ENCODE measurements around the gene E2F8.
"Not testable (repeated sequence)": the region's sequence is repeated elsewhere in the genome, so short reads cannot be mapped to it uniquely, and the experiment has no call there.

E2F8 gene, protein sequence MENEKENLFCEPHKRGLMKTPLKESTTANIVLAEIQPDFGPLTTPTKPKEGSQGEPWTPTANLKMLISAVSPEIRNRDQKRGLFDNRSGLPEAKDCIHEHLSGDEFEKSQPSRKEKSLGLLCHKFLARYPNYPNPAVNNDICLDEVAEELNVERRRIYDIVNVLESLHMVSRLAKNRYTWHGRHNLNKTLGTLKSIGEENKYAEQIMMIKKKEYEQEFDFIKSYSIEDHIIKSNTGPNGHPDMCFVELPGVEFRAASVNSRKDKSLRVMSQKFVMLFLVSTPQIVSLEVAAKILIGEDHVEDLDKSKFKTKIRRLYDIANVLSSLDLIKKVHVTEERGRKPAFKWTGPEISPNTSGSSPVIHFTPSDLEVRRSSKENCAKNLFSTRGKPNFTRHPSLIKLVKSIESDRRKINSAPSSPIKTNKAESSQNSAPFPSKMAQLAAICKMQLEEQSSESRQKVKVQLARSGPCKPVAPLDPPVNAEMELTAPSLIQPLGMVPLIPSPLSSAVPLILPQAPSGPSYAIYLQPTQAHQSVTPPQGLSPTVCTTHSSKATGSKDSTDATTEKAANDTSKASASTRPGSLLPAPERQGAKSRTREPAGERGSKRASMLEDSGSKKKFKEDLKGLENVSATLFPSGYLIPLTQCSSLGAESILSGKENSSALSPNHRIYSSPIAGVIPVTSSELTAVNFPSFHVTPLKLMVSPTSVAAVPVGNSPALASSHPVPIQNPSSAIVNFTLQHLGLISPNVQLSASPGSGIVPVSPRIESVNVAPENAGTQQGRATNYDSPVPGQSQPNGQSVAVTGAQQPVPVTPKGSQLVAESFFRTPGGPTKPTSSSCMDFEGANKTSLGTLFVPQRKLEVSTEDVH

DNA sequence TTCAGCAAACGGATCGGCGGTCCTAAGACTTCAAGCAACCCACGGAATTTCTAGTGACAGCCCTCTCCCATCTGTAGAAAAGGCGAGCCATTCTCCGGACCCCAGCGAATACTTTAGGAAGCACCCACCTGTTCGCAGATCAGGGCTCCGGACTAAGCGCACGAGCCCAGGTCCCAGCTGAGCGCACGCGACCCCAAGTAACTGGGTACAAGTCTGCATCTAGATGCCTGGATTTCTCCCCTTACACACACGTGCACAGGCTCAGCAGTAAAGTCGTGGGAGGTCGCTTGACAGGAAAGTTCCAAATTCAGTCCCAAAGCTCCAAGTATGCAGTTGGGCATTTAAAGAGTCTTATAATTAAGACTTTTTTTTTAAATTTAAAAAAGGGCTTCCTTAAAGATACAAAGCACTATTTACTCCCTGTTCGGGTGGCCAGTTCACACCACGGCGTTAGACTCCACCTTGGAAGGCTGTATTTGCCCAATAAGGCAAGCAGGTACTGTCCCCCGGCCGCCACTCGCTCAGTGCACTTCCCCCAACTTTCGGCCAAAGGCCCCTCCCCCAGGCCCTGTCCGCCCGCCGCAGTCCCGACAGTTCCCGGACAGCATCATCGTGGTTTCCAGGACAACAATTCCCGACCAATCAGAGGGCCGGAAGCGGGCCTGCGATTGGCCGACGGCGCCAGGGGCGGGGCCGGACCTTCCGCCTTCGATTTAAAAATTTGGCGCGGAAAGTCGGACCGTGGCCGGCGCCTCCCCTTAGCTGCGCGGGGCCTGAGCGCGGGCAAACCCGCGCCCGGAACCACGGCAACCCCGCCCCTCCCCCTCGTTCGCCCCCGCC lies at the start of gene E2F8:
Gene E2F8 (minus strand): TSS at position 526 of the 840 bp plus-strand sequence. CDS start 824 bp downstream, outside the sequence.
- DNase-seq = peak; percentile 26 to 93 (median 80)

DNA sequence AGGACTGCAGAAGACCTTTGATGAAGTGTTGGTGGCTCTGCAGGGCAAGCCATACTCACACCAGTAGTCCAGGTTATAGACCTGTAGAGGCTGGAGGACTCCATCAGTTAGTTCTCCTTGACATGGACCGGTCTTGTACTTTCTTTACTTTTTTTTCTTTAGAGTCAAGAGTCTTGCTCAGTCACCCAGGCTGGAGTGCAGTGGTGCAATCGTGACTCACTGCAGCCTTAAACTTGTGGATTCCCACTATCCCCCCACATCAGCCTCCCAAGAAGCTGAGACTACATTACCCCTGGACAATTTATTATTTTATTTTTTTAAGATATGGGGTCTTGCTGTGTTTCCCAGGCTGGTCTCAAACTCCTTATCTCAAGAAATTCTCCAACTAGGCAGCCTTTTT lies 49.6 kb upstream of the E2F8 start:
- DNase-seq = no peak

DNA sequence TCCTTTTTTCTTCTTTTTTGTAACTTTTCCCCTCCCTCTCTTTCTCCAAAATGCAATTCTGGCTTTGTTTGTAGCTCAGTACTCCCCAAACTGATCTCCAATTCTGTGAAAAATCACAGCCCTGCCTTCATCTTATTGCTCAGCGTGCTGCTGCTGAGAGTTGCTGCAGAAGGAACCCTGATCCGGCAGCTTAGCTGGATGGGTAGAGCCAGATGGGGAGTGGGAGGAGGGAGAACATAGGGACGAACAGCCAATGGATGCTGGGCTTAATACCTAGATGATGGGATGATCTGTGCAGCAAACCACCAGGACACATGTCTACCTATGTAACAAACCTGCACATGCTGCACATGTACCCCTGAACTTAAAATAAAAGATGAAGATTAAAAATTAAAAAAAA lies 47.5 kb upstream of the E2F8 start:
- no peak for DNase-seq

DNA sequence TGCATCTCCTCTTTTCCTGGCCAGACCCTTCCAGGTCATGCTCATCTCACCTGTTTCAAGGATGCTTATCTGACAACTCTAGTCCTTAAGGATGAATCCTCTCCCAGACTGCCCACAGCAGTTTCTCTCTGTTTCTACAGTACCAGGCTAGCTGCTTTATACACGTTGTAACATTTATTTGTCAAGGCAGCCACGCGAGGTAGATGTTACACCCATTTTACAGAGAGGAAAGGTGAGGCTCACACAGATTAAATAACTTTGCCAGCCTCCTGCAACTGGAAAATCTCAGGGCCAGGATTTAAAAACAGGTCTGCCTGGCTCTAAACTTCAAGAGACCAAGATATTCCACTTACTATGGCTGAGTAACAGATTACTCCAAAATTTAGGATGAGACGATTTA lies 45.7 kb upstream of the E2F8 start:
- DNase-seq = no peak

DNA sequence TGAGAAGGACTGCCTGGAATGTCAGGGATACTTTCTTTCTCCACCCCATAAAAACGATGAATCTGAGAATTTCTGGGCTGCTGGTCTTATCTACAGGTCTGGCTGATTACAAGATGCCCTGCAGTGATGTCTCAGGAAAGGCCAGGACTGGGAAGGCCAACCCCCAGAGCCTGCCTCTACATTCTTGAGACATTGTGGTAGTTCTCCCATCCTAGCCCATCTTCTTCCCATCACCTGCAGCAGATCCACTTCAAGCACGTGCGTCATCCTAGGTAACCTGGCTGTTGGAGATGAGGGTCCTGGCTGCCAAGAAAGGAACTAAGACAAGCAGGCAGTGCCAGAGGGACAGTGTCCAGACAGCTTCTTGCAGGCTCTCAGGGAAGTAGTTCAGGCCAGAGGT lies 44.1 kb upstream of the E2F8 start:
- no peak for DNase-seq

DNA sequence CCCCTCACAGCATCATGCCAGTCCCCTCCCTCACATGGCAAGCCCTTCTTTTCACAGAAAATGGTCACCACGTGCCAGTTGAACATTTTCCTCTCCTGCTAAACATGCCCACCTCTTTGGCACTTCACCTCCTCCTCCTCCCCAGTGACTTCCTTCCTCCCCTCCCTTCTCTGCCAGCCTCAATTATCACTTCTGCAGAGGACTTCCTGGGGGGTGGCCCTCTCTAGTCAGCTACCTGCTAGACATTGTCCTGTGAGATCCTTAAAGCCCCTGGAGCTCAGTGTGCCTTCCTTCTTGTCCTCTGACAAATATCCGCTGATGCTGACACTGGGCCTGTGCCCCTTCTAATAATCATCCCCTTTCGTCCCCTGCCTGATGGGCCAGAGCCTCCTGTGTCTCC lies 43.2 kb upstream of the E2F8 start:
- no peak for DNase-seq

DNA sequence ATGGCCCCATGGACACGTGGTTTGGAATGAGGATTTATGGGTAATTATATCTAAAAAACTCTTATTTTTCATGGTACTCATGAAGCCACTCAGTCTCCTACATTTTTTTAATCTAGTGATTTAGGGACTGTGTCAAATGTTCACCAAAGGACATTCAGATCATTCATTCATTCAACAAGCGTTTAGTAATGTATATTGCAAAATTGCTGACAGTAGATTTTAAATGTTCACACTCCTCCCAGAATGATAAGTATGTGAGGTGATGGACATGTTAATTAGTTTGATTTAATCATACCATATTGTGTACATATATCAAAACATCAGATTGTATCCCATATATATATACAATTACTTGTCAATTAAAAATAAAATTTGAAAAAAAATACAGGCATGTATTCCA lies 40.8 kb upstream of the E2F8 start:
- no peak for DNase-seq

DNA sequence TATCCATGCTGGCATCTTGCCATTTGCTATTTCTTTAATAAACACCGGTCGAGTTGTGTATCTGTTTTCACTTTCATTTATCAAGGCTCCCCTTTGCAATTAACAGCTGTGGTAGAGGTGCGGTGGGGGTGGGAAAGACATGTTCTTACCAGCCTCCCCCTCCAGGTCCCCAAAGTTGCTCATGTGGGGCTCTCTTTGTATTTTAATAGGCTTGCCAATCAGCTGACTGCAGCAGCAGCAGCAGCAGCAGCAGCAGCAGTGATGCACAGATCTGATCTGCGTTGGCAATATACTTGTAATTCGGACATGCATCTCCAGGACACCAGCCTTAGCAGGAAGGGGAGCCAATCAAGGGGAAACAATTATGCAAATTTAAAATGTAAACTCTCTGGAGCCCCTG lies 40.3 kb upstream of the E2F8 start:
- DNase-seq = no peak

DNA sequence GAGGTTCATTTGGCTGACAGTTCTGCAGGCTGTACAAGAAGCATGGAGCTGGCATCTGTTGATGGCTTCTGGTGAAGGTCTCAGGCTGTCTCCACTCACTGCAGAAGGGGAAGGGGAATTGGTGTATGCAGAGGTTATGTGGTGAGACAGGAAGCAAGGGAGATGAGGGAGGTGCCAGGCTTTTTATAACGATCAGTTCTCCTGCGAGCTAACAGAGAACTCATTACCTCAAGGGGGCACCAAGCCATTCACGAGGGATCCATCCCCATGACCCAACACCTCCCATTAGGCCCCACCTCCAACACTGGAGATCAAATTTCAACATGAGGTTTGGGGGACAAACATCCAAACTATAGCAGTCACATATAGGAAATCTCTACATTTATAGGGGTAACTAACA lies 38.7 kb upstream of the E2F8 start:
- DNase-seq = no peak

DNA sequence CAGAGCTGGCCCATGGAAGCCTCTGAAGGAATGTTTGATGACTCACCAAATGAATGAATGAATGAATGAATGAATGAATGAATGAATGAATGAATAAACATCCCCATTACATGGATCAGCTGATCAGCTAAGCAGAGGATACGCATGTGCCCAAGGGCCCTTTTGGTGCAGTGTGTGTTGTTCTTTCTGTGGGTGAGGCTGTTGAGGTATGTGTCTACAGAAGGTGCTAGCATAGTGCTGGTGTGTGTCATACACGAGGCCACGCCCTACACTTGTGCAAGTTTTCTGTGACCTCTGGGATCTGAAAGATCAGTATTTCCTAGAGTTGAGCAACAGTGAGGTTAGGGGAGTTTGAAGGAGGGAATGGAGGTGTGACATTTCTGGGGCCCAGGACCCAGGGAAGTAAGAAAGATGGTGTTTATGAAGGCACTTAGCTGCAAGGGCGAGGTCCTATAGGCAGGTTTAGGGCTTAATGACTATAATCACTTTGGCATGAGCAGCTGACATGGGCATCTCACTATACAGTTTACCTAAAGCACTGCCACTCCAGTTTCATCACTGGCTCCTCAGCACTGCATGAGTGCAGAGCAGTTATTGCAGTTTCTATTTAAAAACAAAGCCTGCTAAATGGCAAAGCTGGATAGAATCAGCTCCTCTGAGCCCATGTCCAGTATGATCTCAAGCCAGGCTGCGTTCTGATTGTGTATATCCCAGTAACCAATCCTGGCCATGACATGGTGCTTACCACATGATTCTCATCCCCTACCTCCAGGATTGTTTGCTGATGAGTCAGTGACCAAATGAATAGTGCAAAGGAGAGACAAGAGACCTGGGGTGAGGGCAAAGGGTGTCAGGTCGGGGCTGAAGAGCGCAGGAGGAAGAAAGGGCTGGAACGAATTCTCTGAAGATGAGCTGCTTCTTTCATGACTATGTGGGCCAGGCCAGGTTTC lies 36.4 kb upstream of the E2F8 start:
- no peak for DNase-seq

DNA sequence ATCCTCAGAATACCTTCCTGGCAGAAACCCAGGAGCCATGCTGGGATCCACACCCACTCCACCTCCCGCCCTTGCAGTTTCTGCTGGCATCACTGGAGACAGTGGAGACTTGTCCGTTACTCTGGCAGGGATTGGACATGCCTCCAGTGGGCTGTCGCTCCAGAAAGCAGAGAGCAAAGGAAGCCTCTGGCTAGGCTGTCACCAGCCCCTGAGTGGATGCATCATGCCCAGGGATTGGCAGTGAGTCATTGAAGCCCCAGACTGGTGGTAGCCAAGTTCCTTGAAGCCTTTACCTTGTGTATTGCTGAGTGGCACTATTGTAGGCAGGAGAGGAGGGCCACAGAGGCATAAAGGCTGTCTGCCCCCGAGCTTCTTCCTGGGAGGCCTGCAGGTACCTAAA lies 34.8 kb upstream of the E2F8 start:
- DNase-seq = no peak

DNA sequence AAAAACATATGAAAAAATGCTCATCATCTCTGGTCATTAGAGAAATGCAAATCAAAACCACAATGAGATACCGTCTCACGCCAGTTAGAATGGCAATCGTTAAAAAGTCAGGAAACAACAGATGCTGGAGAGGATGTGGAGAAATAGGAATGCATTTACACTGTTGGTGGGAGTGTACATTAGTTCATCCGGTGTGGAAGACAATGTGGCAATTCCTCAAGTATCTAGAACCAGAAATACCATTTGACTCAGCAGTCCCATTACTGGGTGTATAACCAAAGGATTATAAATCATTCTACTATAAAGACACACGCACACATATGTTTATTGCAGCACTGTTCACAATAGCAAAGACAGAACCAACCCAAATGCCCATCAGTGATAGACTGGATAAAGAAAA lies 32.5 kb upstream of the E2F8 start:
- DNase-seq = not testable (repeated sequence)

DNA sequence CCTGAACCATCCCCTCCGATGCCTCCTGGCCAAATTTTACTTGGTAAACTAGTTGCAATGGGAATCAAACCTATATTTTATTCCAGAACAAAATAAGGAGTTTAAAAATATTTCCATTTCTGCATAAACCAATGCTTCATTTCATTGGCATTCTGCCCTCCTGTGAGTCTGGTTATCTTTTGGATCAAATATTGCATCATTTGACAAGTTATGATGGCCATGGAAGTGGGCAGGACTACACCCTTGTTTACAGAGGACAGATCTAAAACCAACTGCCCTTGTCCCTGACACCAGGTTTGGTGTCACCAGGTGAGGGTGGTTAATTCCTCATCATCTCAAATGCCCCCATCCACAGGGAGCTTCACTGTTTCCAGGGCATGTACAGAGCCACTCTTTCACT lies 28.2 kb upstream of the E2F8 start:
- DNase-seq = no peak

DNA sequence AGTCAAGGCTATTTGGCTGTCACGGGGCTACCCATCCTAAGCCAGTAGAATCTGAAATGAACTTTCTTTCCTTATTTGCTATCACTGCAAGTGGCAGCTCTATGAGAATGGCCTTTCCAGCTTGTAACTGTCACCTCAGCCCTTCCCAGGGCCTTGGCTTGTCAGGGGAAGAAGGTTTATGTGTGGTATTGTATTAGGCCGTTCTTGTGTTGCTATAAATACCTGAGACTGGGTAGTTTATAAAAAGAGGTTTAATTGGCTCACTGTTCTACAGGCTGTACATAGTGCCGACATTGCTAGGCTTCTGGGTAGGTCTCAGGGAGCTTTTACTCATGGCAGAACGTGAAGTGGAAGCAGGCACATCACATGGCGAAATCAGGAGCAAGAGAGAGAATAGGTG lies 26.8 kb upstream of the E2F8 start:
- DNase-seq = no peak

DNA sequence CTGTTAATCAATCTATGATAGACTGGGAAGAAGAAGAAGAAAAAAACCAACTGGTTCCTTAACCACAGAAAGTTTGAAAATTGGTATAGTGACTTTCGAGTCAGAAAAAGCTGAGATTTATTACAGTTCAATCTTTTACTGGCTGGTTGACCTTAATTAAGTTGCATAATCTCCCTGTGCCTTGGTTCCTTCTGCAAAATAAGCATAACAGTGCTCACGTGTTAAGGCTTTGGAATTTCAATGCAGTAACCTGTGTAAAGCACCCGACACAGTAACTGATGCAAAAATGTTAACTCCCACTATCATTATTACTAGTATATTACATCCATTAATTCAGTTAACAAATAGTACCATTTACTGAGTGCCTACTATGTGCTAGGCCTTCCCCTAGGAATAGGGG lies 22.6 kb upstream of the E2F8 start:
- no peak for DNase-seq

DNA sequence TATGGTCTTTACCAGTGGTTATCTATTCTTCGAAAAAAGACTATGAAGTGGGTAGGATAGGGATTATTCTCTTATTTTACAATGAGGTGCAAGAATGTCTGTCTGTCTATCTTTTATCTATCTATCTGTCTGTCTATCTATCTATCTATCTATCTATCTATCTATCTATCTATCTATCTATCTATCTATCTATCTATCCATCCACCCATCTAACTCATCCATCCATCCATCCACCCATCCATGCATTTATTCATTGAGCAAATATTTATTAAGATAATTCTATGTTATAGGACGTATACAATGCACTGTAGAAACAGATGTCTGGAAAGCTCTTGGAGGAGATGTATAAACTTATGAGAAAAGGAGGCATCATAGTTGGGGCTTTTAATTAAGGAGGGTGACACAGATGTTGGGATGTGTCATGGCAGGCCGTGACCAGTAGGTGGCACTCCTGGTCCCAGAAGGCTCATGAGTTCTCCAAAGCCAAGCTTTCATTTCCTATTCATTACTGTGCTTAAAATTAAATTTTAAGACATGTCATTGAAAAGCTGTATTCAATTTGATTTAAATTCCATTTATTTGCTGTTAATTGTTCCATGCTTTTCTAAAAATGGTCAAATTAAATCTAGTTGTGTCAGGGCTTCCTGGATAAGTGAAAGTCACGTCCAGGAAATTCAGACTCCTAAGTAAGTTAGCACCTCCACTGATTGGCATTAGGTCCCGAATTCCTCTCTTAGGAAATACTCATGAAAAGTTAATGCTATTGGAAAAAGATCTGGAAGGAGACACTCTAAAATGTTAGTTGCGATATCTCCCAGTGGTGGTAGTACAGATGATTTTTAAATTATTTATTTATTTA lies 19.0 kb upstream of the E2F8 start:
- peak in 51 of 58 donors; percentile 2 to 84 (median 32) for DNase-seq

DNA sequence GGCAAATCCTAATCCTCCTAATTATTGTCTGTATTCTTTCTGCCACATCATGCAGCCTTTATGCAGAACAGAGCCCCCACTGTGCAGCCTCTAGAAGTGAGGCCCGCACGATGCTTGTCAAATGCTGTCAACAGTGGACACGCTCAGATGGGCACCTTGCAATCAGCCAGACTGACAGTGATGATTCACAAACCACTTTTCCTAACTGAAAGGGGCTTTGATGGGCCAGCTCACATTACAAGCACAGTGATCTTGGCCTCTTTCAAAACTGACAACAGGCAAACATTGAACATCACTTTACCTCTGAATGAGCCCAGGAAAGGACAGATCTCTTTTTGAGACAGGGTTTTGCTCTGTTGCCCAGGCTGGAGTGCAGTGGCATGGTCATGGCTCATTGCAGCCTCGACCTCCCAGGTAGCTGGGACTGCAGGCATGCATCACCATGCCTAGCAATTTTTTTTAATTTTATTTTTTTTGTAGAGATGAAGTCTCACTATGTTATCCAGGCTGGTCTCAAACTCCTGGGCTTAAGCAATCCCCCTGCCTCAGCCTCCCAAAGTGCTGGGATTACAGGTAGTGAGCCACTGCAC lies 18.0 kb upstream of the E2F8 start:
- no peak for DNase-seq

DNA sequence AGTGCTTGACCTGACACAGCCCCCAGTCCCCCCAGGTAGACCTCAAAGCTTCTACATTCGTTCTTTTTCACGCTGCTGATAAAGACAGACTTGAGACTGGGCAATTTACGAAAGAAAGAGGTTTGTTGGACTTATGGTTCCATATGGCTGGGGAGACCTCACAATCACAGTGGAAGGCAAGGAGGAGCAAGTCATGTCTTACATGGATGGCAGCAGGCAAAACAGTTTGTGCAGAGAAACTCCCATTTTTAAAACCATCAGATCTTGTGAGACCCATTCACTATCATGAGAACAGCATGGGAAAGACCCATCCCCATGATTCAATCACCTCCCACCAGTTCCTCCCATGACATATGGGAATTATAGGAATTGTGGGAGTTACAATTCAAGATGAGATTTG lies 13.7 kb upstream of the E2F8 start:
- not testable (repeated sequence) for DNase-seq

DNA sequence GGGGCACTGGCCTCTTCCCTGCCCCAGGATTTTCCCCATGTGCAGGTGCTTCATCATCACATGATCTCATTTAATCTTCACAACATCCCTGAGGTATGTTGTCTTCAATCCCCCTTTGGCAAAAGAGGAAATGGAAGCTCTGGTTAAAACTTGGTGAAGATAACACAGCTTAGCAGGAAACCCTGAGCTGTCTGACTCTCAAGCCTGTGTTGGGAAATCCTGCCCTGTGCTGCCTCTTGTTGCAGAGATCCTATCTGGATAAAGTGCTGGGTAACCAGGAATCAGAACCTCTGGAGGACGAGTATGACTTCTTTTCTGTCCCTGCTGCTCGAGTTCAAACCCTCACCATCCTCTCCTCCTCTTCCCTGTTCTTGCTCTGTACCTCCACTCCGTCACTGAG lies 13.1 kb upstream of the E2F8 start:
- DNase-seq = no peak
